A673 (cell line): ENCODE measurements around the gene BNC2.

Source experiments
- CTCF ChIP-seq: fragments of 300-800, 200-600 bp; sonication (generic); conservative IDR thresholded peaks from 2 replicates; pipeline ENCODE4 v1.5.1; 2017; ENCODE audit warnings: low read depth, mild to moderate bottlenecking, antibody characterized with exemption, low read length, moderate library complexity, mixed read lengths
- EZH2 ChIP-seq: fragments of 200-600 bp; sonication (generic); IDR thresholded peaks from 2 replicates; pipeline ENCODE4 v1.6.1; 2017; ENCODE audit warnings: borderline replicate concordance, low read depth, mild to moderate bottlenecking, mixed read lengths, antibody characterized with exemption, low read length; ENCODE audit not compliant: poor library complexity, severe bottlenecking

GRCh38 chr9:16704116-16705110 lies 166.1 kb downstream of the BNC2 start:
- TF ChIP-seq EZH2: no peak
- TF ChIP-seq CTCF: no peak
